Erythroblast (primary cell): ENCODE data around the gene SCNN1A.
A peak's percentile ranks its signal among the peaks of the same experiment; 100 is the strongest.
"Not testable (repeated sequence)": the region's sequence is repeated elsewhere in the genome, so short reads cannot be mapped to it uniquely, and the experiment has no call there.

ENCODE experiments used
- DNase-seq, 2 experiments: peaks; one replicate each; lab custom pipeline; 2025; lab: John Stamatoyannopoulos, UW
- GATA1 ChIP-seq: IDR thresholded peaks from 2 replicates; pipeline ENCODE4 v1.6.1; 2011; ENCODE audit warnings: low read depth, mild to moderate bottlenecking, control low read depth, low read length, moderate library complexity
- POLR2A ChIP-seq: IDR thresholded peaks from 2 replicates; pipeline ENCODE4 v1.6.1; 2011; ENCODE audit warnings: mild to moderate bottlenecking, low read length

The SCNN1A gene

DNA sequence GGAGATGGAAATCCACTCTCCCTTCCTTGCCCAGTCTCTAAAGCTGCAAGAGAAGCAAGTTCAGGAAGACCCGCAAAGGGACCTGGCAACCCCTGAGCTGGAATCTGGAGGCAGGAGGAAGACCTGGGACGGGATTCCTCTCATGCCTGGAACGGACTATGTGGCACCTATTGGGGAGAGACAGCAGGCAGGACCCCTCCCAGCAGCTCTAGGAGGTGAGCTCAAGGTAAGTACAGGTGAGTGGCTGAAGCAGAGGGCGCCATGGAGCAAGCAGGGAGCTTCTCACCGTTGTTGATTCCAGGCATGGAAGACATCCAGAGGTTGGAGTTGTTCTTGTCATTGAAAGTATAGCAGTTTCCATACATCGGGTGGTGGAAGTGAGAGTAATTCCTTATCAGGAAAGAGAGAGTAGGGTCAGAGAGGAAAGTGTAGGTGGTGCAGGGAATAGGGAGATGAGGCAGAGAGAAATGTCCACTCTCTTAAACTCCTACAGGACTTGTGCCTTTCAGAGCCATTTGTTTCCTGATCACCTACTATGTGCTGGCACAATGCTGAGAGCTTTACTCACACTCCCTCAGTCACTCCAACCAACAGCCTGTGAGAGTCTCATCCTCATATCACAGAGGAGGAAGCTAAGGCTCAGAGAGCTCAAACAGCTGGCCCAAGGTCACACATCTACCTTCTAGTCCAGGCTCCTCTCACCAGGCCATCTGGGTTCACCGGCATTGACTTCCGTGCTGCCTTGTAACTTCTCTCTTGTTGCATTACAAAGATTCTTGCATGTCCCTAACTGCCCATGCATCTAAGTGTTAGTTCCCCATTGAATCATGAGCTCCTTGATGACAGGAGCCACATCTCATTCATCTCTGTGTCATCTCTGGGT lies 19.6 kb downstream of the SCNN1A start:
- no peak for DNase-seq
- TF ChIP-seq GATA1 = no peak

- no peak for TF ChIP-seq GATA1
- no peak for TF ChIP-seq POLR2A
- DNase-seq = no peak
Measured at GRCh38 chr12:6354495-6355393, 20.6 kb downstream of the SCNN1A start.

GRCh38 chr12:6352193-6353173 lies 22.9 kb downstream of the SCNN1A start:
- no peak for DNase-seq

GRCh38 chr12:6351622-6352021 lies 23.7 kb downstream of the SCNN1A start:
- DNase-seq = no peak
- TF ChIP-seq GATA1 = no peak
- no peak for TF ChIP-seq POLR2A

More at GRCh38 chr12:6352193-6353173, 22.9 kb downstream of the SCNN1A start:
- no peak for TF ChIP-seq GATA1
- TF ChIP-seq POLR2A = no peak

- no peak for DNase-seq
- TF ChIP-seq POLR2A (no peak), GATA1 (no peak)
Measured at GRCh38 chr12:6347367-6348338, 27.7 kb downstream of the SCNN1A start.

DNA sequence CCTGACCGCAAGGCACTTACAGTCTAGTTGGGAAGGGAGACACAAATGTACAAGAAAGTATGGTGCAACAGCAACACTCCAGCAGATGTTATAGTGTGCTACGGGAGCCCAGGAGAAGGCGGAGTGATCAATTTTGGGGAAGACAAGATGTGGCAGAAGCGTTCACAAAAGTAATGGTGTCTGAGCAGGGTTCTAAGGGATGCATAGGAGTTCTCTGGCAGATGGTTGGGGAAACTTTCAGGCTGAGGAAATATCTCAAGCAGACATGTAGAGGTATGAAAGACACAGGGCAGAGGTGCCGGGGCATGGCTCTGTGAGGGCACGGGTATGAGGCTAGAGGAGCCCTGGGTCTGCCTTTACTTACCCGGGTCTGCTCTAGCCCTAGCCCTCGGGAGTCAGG lies 28.4 kb downstream of the SCNN1A start:
- DNase-seq = no peak
- TF ChIP-seq POLR2A (no peak), GATA1 (no peak)

DNA sequence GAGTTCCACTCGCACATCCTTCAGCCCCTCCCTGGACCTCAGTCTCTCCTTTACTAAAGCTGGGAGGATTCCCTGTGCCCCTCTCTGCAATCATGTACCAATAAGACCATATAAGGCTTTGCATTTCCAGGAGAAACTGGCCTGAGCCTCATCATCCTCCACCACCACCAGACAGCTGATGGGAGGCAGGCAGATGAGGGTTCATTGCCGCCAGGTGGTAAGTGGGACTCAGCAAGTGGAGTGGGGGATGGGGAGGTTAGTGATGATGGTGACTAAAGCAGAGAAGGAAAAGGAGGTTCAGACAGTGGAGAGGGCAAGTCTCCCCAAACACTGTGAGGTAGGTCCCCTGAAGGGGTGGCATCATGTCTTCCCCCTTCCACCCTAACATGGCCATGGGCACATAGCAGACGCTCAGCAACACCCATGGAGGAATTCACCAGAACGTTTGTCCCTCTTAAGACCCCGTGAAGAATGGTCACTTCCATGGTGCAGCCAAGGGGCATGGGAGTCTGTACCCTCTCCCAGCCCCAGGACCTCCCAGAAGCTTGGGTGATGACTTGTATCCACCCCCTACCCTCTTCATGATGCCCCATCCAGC lies 29.0 kb downstream of the SCNN1A start:
- peak in 1 of 2 experiments; percentile 32 for DNase-seq
- TF ChIP-seq POLR2A (no peak), GATA1 (no peak)

DNA sequence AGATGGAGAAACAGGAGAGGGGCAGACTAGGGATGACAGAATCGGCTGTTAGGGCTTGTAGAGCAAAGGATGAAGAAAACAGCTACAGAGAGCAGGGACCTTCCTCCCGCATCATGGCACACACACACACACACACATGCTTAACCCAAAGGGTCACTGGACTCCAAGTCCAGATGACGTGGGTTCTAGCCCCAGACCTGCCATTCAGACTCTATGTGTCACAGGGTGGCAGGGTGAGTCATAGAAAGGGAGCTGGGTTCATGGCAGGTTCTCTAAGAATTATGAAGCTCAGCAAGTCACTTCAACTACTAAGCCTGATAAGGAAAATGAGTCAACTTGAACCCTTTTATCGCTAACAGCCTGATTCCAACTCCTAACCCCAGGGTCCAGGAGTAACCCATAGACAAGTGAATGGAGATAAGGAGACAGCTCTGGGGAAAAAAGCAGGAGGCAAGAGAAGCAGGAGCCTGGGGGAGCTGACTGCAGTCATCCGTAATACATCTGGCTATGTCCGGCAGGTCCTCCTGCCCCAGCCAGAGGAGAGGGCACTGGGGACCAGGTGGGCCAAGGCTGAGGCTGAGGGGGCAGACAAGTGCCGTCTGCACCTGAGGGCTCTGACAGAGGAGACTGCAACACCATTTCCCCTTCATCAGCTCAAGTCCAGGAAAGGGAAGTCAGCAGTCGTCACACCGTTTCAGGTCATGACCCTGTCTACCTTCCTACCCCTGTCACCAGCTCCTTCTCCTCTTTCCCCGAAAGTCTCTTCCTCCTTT lies 29.9 kb downstream of the SCNN1A start:
- peak; percentile 72 to 86 for DNase-seq
- no peak for TF ChIP-seq POLR2A
- no peak for TF ChIP-seq GATA1

GRCh38 chr12:6344101-6344660 lies 31.2 kb downstream of the SCNN1A start:
- DNase-seq = not testable (repeated sequence)

GRCh38 chr12:6343518-6343917 lies 31.8 kb downstream of the SCNN1A start:
- no peak for DNase-seq
- TF ChIP-seq GATA1 (no peak), POLR2A (no peak)

DNA sequence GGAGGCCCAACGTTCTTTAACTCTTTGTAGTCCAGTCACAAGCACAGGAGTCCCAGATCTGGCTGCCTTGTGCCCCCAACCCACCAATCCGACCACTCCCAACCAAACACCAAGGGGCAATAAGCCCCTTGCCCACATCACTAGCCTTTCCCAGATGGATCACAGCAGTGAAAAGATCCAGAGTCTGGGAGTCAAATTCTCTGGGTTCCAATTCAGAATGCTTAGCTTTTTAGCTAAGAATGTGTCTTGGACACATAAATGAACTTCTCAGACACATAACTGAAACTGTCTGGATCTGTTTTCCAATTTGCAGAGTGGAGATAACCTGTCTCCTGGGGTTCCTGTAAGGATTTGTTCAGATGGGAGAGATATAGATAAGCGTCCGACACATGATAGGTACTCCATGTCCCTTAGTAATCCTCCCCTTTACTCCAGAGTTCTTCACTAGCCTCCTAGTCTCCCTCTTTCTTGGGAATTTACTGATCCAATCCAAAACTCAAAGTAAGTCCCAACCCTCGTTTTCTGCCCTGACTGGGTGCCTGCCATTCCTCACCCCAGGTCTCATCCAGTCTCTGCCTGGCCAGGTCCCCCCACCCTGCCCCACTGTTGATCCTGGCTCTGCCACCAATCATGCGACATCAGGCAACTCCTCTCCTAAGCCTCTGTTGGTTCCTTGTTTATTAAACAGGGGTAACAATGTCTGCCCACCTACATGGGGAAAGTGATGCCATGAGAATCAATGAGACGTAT lies 33.0 kb downstream of the SCNN1A start:
- TF ChIP-seq POLR2A (no peak), GATA1 (no peak)
- DNase-seq = no peak
